SK-N-MC (cell line): Measurements from ENCODE around the gene DDX46.

Experiments used
- DNase-seq: peaks from one replicate; pipeline ENCODE4 v3.0.0-alpha.2; 2011; ENCODE audit warnings: low read depth, low spot score
- H3K27ac ChIP-seq: fragments of 200-600 bp; sonication (generic); 2 replicates; pipeline ENCODE4 v1.5.1; 2016; ENCODE audit warnings: mixed run types
- H3K36me3 ChIP-seq: fragments of 200-600 bp; sonication (generic); 2 replicates; pipeline ENCODE4 v1.6.1; 2017; ENCODE audit warnings: antibody characterized with exemption, low read length, mixed read lengths; ENCODE audit not compliant: insufficient read depth
- H3K4me3 ChIP-seq: fragments of 200-600 bp; sonication (generic); 2 replicates; pipeline ENCODE4 v1.5.1; 2016
- H3K9ac ChIP-seq: fragments of 200-600 bp; sonication (generic); 2 replicates; pipeline ENCODE4 v1.8.0; 2017; ENCODE audit warnings: mixed run types, mixed read lengths; ENCODE audit not compliant: insufficient read length
- H3K9me3 ChIP-seq: fragments of 200-600 bp; sonication (generic); 2 replicates; pipeline ENCODE4 v1.6.1; 2017; ENCODE audit warnings: low read depth, mild to moderate bottlenecking, antibody characterized with exemption, low read length, moderate library complexity, mixed read lengths
- EZH2 ChIP-seq: fragments of 200-600 bp; sonication (generic); IDR thresholded peaks from one replicate; pipeline ENCODE4 v1.6.1; 2017; ENCODE audit warnings: antibody characterized with exemption
- FOXP2 ChIP-seq: optimal IDR thresholded peaks from 2 replicates; pipeline ENCODE3; 2011; ENCODE audit warnings: mild to moderate bottlenecking, moderate library complexity; ENCODE audit not compliant: insufficient read depth; ENCODE audit errors: extremely low read length, control extremely low read depth
- POLR2AphosphoS5 ChIP-seq: IDR thresholded peaks from 2 replicates; pipeline ENCODE4 v1.6.1; 2012; ENCODE audit warnings: mild to moderate bottlenecking, low read depth, low read length, borderline replicate concordance

The DDX46 gene

DNA sequence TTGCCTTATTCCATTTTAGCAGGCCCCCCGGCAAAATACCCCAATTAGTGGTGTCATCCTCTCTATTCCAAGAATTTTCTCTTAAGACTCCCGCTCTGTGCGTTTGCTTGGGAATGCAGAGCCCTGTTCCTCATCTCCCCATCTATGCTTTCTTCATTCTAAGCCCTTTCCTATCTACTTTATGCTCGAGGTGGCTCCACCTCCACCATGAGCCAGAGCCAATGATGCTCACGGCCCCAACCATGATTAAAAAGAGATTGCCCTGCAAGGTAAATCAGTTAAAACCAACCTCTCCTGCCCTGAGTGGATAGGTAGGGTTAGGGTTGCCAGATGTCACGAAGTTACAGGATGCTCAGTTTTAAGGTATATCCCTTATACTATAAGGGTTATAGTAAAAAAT, 114.9 kb downstream of the DDX46 start:
- no peaks in the 10 kb centered on the region for H3K9me3 ChIP-seq
- no peaks in the 10 kb centered on the region for H3K36me3 ChIP-seq
- H3K4me3 ChIP-seq, result peak overlapping the region; percentile 97
- TF ChIP-seq FOXP2, result no peak
- no peak for TF ChIP-seq POLR2AphosphoS5
- TF ChIP-seq EZH2, result no peak
- peak overlapping the region; percentile 90 for H3K9ac ChIP-seq
- peak overlapping the region; percentile 82 for H3K27ac ChIP-seq
- DNase-seq, result no peak

DNA sequence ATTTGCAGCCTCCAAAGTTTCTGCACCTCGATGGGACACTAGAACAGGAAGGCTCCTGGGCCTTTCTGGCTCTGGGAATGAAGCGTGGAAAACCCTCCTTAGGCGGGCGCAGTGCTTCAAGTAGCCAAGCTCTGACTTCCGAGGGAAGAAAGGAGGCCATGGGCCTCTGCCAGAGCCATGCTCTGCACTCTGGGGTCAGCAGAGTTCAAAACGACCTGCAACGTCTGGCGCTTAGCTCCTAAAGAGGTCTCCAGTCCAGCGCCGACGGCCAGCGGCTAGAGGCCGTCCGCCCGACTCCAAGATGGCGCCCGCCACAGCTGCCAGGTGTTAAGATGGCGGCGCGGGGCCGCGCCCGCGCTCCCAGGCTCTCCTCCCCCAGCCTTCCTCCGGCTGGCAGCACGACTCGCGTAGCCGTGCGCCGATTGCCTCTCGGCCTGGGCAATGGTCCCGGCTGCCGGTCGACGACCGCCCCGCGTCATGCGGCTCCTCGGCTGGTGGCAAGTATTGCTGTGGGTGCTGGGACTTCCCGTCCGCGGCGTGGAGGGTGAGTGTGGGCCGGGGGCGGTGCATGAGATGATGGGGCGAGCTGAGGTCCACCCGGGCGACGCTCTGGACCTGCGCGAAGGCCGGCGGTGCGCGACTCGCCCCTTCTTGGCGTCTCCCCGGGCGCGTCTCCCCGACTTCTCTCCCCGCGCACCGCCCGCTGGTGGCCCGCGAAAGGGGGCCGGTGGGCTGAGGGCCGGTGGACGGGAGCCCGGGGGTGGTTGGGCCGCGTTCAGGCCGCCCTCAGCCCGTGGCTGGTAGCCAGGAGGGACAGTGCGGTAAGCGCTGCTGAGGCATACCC, 115.6 kb downstream of the DDX46 start, which contains the start of gene TXNDC15:
Gene TXNDC15 (plus strand): TSS at position 385 of the 844 bp plus-strand sequence. CDS start 57 bp downstream, at position 442.
- Histone ChIP-seq H3K9ac (peak within 1 kb of the TSS; percentile 90), H3K27ac (peak within 1 kb of the TSS; percentile 82), H3K9me3 (no peaks in the 10 kb centered on the region), H3K4me3 (peak within 1 kb of the TSS; percentile 97), H3K36me3 (no peaks in the 10 kb centered on the region)
- no peak for TF ChIP-seq EZH2
- TF ChIP-seq POLR2AphosphoS5, result peak; percentile 92
- TF ChIP-seq FOXP2, result peak; percentile 19
- no peak for DNase-seq

DNA sequence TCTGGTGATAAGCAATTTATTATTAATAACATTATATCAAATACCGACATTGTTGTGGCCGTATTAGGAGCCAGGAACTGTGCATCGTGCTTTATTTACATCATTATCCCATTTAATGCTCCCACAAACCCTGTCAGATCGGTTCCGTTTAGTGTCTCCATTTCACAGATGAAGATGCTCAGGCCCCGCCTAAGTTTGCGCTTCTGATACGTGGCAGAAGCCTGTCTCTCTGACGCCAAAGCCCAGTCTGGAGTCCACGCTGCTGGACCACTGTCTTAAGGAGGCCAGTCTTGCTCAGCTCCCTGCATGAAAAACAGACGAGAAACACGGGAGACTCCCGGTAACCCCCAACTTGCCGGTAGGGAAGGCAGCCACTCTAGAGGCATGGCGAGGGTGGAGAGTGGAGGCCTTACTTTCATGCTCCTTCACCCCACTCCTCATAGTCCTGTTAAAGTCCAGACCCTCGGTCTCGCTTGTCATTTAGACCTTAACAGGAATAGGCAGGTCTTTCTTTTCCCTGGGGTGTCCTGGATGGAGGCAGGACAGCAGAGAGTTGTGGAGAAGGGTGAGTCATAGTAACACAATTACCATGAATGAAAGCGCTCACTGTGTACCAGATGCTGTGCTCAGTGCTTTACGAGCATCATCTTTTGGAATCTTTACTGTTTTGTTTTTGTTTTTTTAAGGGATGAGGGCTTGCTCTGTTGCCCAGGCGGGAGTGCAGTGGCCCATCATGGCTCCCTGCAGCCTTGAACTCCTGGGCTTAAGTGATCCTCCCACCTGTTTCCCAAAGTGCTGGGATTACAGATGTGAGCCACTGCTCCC, 116.5 kb downstream of the DDX46 start:
- TF ChIP-seq FOXP2 (no peak), POLR2AphosphoS5 (no peak), EZH2 (no peak)
- H3K9ac ChIP-seq, result peak overlapping the region; percentile 90
- H3K27ac ChIP-seq, result peak overlapping the region; percentile 82
- H3K4me3 ChIP-seq, result peak overlapping the region; percentile 97
- no peak for DNase-seq
- no peaks in the 10 kb centered on the region for H3K9me3 ChIP-seq
- no peaks in the 10 kb centered on the region for H3K36me3 ChIP-seq

DNA sequence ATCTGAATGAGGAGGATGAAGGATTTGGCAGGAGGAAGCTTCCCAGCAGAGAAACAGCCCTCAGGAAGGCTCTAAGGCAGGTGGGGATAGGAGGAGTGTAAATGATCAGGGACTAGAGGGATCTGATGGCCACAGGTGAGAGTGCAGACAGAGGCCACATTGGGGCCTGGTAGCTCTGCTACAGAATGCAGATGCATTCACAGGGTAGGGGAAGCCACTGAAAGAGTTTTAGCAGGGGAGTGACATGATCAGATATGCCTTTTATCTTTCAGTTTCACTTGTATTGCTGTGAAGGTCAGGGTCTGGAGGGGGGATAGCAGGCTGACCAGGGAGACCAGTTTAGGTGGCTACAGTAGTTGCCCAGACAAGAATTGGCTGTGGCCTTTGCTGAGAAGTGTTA, 118.6 kb downstream of the DDX46 start:
- Histone ChIP-seq H3K27ac (no peak overlapping the region), H3K9ac (no peak overlapping the region), H3K4me3 (no peak overlapping the region), H3K36me3 (no peaks in the 10 kb centered on the region), H3K9me3 (no peaks in the 10 kb centered on the region)
- TF ChIP-seq POLR2AphosphoS5 (no peak), FOXP2 (no peak), EZH2 (no peak)
- DNase-seq, result no peak

DNA sequence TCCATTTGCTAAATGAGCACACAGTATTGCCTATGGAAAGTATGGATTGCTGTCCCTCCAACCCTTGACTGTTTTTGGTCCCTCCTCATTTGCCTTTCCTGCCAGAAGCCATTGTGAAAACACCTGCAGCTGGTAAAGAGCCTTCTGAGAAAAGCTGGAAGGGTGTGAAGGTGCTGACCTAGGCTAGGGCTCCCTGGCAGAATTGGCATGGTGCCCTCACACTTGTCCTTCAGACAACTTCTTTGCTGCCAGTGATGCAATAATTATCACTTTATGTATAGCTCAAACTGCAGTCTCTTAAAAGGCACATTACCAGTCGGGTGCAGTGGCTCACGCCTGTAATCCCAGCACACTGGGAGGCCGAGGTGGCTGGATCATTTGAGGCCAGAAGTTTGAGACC, 119.8 kb downstream of the DDX46 start:
- Histone ChIP-seq H3K9ac (no peak overlapping the region), H3K9me3 (no peaks in the 10 kb centered on the region), H3K4me3 (no peak overlapping the region), H3K36me3 (no peaks in the 10 kb centered on the region), H3K27ac (no peak overlapping the region)
- DNase-seq, result no peak
- TF ChIP-seq EZH2 (no peak), POLR2AphosphoS5 (no peak), FOXP2 (no peak)

DNA sequence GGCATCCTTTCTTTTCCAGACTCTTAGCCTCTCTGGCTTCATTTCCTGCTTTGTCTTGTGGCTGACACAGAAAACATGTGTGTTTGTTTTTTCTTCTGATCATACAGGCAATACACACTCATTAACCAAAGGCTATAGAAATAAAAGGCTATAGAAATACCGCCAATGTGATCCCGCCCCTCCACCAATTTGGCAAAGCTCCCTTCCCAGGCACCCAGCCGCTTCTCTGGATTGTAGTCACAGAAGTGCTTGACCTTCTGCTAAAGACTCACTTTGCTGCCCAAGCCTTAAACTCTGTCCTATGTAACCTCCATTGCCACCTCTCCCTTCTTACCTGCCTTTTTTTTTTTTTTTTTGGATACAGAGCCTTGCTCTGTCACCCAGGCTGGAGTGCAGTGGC, 120.9 kb downstream of the DDX46 start:
- H3K4me3 ChIP-seq, result no peak overlapping the region
- DNase-seq, result no peak
- H3K9me3 ChIP-seq, result no peaks in the 10 kb centered on the region
- H3K36me3 ChIP-seq, result no peaks in the 10 kb centered on the region
- no peak overlapping the region for H3K27ac ChIP-seq
- TF ChIP-seq POLR2AphosphoS5, result no peak
- no peak overlapping the region for H3K9ac ChIP-seq
